Measurements from ENCODE around the gene ZNF3.

The ZNF3 gene

DNA sequence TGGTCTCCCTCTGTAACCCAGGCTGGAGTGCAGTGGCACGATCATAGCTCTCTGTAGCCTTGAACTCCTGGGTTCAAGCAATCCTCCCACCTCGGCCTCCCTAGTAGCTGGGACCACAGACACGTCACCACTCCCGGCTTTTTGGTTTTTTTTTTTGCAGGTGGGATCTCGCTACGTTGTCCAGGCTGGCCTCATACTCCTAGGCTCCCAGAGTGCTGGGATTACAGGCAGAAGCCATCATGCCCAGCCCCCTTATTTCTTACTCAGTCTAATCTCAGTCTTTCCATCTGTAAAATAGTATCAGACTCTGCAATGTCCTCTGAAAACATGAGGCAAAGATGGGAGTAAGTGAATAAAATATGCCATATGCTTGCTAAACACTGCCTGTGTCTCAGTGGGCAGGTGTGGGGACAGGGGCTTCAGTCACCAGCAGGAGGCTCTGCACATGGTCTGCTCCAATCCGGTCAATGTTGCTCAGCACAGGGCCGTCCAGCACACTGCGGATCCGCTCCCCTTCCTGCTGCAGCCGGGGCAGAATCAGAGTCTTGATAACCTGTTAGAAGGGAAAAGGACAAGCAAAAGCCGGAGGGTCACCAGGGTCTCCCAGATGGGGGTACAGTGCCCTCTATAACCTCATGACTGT, 28.1 kb upstream of the ZNF3 start:
- no peak for DNase-seq (ENCODE audit: low read depth)

GRCh38 chr7:100107890-100108289, 26.4 kb upstream of the ZNF3 start:
- DNase-seq (ENCODE audit: low read depth): no peak

- no peak for DNase-seq (ENCODE audit: low read depth)
Observed at GRCh38 chr7:100107125-100107737, 25.7 kb upstream of the ZNF3 start.

GRCh38 chr7:100106633-100107032, 25.1 kb upstream of the ZNF3 start:
- DNase-seq (ENCODE audit: low read depth): no peak

DNA sequence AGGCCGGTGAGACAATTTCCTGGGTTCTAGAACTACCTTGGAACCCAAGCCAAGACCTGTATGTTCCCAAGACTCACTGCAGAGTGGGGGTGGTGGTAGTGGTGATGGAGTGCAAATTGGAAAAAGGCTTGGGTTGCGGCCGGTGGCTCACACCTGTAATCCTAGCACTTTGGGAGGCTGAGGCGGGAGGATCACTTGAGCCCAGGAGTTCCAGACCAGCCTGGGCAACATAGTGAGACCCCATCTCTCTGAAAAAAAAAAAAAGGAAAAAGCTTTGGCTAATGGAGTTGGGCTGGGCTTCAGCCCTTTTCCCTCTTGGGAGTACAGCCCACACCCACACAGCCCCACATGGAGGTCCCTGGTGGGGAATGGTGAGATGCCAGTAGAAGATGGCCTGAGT, 24.0 kb upstream of the ZNF3 start:
- DNase-seq (ENCODE audit: low read depth): no peak

GRCh38 chr7:100102950-100103840, 21.7 kb upstream of the ZNF3 start:
- DNase-seq (ENCODE audit: low read depth): no peak

GRCh38 chr7:100101016-100101862, 19.7 kb upstream of the ZNF3 start, which contains the start of the genes AP4M1 and MCM7:
Gene AP4M1 (plus strand): TSS chr7:100101643. CDS start chr7:100101715, 72 bp downstream.
Gene MCM7 (minus strand): TSS chr7:100101397. CDS start chr7:100101294, 103 bp downstream.
- peak; percentile 96 for DNase-seq (ENCODE audit: low read depth)

GRCh38 chr7:100100420-100101015, 19.0 kb upstream of the ZNF3 start:
- DNase-seq (ENCODE audit: low read depth): peak; percentile 76

GRCh38 chr7:100099452-100099851, 17.9 kb upstream of the ZNF3 start:
- DNase-seq (ENCODE audit: low read depth): no peak

- no peak for DNase-seq (ENCODE audit: low read depth)
Observed at GRCh38 chr7:100098913-100099312, 17.4 kb upstream of the ZNF3 start.

DNA sequence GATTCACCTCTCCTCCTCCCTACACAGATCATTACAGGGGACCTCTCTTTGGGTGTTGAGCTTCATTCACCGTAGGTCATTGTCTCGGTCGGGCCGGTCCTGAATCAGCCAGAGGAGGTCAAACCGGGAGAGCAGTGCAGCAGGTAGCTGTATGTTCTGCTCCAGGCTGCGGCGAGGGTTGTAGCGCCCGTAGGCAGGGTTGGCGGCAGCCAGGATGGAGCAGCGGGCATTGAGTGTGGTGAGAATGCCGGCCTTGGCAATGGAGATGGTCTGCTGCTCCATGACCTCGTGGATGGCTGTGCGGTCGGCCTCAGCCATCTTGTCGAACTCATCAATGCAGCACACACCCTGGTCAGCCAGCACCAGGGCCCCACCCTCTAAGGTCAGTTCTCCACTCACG, 14.2 kb upstream of the ZNF3 start:
- no peak for DNase-seq (ENCODE audit: low read depth)

GRCh38 chr7:100095289-100095688, 13.8 kb upstream of the ZNF3 start:
- no peak for DNase-seq (ENCODE audit: low read depth)

GRCh38 chr7:100093925-100094486, 12.5 kb upstream of the ZNF3 start:
- no peak for DNase-seq (ENCODE audit: low read depth)

DNA sequence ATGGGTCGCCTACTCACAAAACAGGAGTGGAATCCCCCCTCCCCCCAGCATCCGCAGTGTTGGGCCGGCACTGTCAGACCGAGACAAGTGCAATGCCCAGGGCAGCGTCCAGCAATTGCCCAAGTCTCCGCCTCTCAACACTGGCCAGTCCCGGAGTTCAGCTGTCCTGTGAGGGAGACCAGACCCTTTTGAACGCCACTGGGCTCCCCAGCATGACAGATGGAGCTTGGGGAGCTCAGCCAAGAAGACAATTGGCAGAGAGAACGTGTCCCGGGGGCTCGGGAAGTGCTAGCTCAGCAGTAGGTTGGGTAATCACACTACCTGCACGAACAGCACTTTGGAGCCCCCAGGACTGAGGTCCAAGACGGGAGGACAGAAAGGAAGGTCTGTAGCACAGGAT, 12.0 kb upstream of the ZNF3 start:
- DNase-seq (ENCODE audit: low read depth): no peak

- DNase-seq (ENCODE audit: low read depth): no peak
Observed at GRCh38 chr7:100093054-100093453, 11.5 kb upstream of the ZNF3 start.

GRCh38 chr7:100091411-100092181, 10.1 kb upstream of the ZNF3 start:
- DNase-seq (ENCODE audit: low read depth): no peak

DNA sequence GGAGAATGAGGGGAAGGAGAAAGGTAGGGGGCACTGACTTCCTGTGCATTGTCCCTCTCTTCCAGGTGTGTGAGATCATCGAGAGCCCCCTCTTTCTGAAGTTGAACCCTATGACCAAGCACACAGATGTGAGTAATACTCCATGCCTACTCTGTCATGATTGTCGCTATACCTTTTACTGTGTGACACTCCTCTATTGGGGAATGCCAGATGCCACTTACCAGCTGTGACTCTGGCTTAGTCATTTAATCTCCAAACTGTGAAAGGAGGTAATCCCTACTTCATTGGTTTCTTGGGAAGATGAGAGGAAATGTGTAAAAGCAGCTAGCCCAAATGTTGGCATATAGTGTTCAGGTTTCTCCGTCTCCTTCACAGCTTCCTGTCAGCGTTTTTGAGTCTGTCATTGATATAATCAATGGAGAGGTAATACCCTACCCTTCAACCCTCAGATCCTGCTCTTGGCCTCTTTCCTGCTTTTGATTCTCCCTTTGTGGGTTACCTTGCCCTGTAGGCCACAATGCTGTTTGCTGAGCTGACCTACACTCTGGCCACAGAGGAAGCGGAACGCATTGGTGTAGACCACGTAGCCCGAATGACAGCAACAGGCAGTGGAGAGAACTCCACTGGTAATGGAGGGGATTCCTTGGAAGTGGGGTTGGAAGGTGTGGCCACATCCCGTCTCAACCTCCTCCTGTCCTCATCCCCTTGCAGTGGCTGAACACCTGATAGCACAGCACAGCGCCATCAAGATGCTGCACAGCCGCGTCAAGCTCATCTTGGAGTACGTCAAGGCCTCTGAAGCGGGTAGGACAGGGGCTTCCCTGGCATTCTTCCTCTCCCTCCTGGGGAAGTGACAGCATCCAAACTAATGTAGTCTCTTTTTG, 9.2 kb upstream of the ZNF3 start:
- DNase-seq (ENCODE audit: low read depth): no peak

GRCh38 chr7:100089458-100090196, 8.1 kb upstream of the ZNF3 start:
- no peak for DNase-seq (ENCODE audit: low read depth)
